ENCODE data around the gene KRT72. TPM values are rescaled to one million over a fixed set of nuclear protein-coding genes. Genes with fewer than 3 reads are reported as not detected.

KRT72 gene
- total RNA-seq, 3 donors from 2014 or later = not detected

DNA sequence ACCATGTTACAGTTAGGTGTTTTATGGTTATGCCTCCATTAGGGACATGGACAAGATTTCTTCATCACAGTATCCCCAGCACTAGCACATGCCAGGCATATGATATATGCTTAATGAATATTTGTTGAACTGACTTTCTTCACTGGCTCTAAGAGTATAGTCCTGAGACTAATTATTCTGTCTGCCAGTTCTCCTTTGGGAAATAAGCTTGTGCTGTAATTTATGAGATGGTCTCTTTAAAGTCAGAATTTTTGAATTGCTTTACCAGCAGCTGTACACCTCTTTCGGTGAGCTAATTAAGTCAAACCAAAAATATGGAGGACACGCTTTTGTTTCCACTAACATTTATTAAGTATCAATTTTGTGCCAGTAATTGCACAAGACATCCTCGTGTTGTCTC, 4.8 kb upstream of the KRT72 start:
- intact Hi-C loops (cut with DNase I, micrococcal nuclease) = no loop called here
- Histone ChIP-seq H3K36me3 (ENCODE audit: low read depth) (no peaks in the 10 kb centered on the region), H3K9me3 (no peaks in the 10 kb centered on the region), H3K4me1 (ENCODE audit: low read depth) (no peaks in the 10 kb centered on the region), H3K4me3 (no peak overlapping the region)
- ATAC-seq = no peak
- no peak for DNase-seq
- TF ChIP-seq, protein P1, sequence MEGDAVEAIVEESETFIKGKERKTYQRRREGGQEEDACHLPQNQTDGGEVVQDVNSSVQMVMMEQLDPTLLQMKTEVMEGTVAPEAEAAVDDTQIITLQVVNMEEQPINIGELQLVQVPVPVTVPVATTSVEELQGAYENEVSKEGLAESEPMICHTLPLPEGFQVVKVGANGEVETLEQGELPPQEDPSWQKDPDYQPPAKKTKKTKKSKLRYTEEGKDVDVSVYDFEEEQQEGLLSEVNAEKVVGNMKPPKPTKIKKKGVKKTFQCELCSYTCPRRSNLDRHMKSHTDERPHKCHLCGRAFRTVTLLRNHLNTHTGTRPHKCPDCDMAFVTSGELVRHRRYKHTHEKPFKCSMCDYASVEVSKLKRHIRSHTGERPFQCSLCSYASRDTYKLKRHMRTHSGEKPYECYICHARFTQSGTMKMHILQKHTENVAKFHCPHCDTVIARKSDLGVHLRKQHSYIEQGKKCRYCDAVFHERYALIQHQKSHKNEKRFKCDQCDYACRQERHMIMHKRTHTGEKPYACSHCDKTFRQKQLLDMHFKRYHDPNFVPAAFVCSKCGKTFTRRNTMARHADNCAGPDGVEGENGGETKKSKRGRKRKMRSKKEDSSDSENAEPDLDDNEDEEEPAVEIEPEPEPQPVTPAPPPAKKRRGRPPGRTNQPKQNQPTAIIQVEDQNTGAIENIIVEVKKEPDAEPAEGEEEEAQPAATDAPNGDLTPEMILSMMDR (IDR thresholded peaks at IDR 0.05) = no peak

DNA sequence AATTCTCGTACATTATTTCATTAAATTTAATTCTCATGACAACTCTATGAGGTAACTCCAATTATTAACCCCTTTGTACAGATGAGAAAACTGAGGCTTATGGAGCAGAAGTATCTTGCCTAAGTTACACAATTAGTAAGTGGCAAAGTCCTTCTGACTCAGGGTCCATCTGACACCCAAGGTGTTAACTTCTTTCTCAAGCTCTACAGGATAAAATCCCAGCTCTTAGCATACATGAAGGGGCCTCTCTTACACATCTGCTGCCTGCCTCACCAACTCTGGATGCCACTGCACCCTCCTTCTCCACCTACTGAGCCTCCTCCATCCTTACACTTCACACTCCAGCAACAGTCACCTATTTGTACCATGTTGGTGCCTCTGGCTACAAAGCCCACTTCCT, 4.3 kb upstream of the KRT72 start:
- intact Hi-C loops (cut with DNase I, micrococcal nuclease) = no loop called here
- DNase-seq (no peak), ATAC-seq (no peak)
- Histone ChIP-seq H3K4me1 (ENCODE audit: low read depth) (no peaks in the 10 kb centered on the region), H3K4me3 (no peak overlapping the region), H3K9me3 (no peaks in the 10 kb centered on the region), H3K36me3 (ENCODE audit: low read depth) (no peaks in the 10 kb centered on the region)
- TF ChIP-seq, protein P1 (IDR thresholded peaks at IDR 0.05) = no peak

DNA sequence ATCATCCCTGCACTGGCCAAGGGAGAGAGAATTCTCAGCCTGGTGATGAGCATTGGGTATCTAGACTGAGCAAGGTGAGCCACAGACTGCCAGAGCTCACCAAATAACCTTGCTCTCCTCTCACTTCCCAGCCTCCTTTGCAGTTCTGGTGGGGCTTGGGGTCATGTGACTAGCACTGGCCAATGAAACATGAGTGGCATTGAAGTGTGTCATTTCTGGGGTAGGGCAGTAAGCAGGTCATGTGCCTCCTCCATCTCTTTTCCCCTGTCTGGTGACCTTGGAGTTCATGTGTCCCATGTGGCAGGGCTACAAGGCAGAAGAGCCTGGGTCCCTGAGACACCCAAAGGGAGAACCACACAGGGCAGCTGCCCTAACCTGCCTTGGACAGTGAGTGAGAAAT, 3.6 kb upstream of the KRT72 start:
- TF ChIP-seq, protein P1 (IDR thresholded peaks at IDR 0.05) = no peak
- no peaks in the 10 kb centered on the region for H3K9me3 ChIP-seq
- ATAC-seq = no peak
- no peak for DNase-seq
- intact Hi-C loops (cut with DNase I, micrococcal nuclease) = no loop called here
- H3K4me3 ChIP-seq = no peak overlapping the region
- H3K4me1 ChIP-seq (ENCODE audit: low read depth) = no peaks in the 10 kb centered on the region
- H3K36me3 ChIP-seq (ENCODE audit: low read depth) = no peaks in the 10 kb centered on the region

DNA sequence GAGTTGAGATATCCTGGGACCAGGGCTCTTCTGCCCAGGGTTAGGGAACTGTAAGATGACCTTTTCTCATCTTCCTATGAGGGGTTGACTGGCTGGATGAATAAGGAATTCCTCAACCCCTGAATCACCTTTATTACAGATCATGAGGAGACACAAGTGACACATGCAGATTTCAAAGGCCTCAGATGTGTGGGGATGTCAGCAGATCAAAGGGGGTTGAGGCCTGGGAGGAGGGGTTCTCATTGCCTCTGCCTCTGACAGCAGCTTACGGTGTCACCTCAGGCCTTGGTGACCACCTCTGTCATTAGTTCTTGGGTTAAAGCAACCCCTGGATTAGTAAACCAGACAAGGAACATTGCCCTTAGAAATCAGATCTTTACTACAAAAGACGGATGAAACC, 2.1 kb upstream of the KRT72 start:
- Histone ChIP-seq H3K4me3 (no peak overlapping the region), H3K36me3 (ENCODE audit: low read depth) (no peaks in the 10 kb centered on the region), H3K9me3 (no peaks in the 10 kb centered on the region), H3K4me1 (ENCODE audit: low read depth) (no peaks in the 10 kb centered on the region)
- TF ChIP-seq, protein P1 (IDR thresholded peaks at IDR 0.05) = no peak
- ATAC-seq (no peak), DNase-seq (no peak)
- intact Hi-C loops (cut with DNase I, micrococcal nuclease) = no loop called here

DNA sequence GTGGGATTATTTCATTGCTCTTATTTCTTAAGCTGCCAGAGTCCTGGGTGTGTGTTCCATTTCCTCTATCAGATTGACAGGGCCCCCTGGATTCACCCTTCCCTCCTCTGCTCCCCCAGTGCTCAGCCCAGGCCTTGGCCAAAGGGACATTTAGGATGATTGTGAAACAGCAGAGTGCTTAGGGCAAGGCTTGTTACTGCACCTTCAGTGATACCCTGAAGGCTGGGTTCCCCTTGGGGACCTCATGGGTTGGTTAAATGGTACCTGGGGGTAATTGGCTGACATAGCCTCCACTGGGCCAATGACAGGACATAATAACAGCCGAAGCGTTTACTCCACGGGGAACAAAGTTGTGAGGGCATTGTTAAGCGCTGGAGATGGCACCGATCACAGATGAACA, 1.3 kb upstream of the KRT72 start:
- Histone ChIP-seq H3K9me3 (no peaks in the 10 kb centered on the region), H3K4me3 (no peak overlapping the region), H3K4me1 (ENCODE audit: low read depth) (no peaks in the 10 kb centered on the region), H3K36me3 (ENCODE audit: low read depth) (no peaks in the 10 kb centered on the region)
- intact Hi-C loops (cut with DNase I, micrococcal nuclease) = no loop called here
- TF ChIP-seq, protein P1 (IDR thresholded peaks at IDR 0.05) = no peak
- DNase-seq (no peak), ATAC-seq (no peak)

DNA sequence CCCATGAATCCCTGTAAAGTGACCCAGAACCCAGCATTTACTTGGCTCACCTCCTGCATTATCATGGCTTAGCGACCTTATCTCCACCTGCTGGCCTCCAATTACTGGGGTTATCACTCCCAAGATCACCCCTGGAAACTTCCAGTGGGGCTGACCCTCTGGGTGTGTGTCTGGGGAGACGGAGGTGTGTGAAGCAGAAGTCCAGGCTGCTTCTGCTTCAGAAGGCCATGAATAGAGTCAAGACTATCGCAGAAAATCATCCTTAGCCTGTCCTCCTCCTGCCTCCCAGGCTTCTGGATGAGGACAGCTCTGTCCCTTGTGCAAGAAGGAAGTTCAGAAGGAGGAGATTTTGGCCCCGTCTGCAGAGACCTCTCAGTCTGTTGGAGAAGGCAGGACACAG, 408 bp upstream of the KRT72 start:
- intact Hi-C loops (cut with DNase I, micrococcal nuclease) = no loop called here

More for the DNA sequence above, 408 bp upstream of the KRT72 start:
- H3K9me3 ChIP-seq = no peaks in the 10 kb centered on the region
- ATAC-seq = no peak
- TF ChIP-seq, protein P1 (IDR thresholded peaks at IDR 0.05) = no peak
- no peak overlapping the region for H3K4me3 ChIP-seq
- H3K36me3 ChIP-seq (ENCODE audit: low read depth) = no peaks in the 10 kb centered on the region
- H3K4me1 ChIP-seq (ENCODE audit: low read depth) = no peaks in the 10 kb centered on the region
- DNase-seq = no peak

Measured in mucosa of descending colon (tissue), 3 donors.